ENCODE data around the gene NACC2.

The NACC2 gene

GRCh38 chr9:136117291-136117915 lies 22.3 kb upstream of the NACC2 start:
- Histone ChIP-seq H3K36me3 (replicated peaks; ENCODE audit: insufficient read depth, low read length) (no peaks in the 10 kb centered on the region), H2AFZ (ENCODE audit: low read length) (peak overlapping the region; percentile 86), H3K79me2 (ENCODE audit: low read length) (peaks cover 13% of the 10 kb centered on the region), H3F3A (ENCODE audit: insufficient read depth, low read length) (no peaks in the 10 kb centered on the region), H3K4me2 (ENCODE audit: low read depth, low read length) (peak overlapping the region; percentile 98), H3K9me2 (replicated peaks; ENCODE audit: insufficient read depth, low read length) (no peaks in the 10 kb centered on the region), H4K20me1 (ENCODE audit: insufficient read depth, low read length) (no peaks in the 10 kb centered on the region), H3K9ac (ENCODE audit: low read length) (peak overlapping the region; percentile 87), H3K4me1 (ENCODE audit: low read length) (peaks cover 6% of the 10 kb centered on the region), H3K4me3 (ENCODE audit: low read length) (peak overlapping the region; percentile 91), H3K9me3 (replicated peaks; ENCODE audit: insufficient read depth, low read length) (no peaks in the 10 kb centered on the region), H3K27me3 (replicated peaks; ENCODE audit: insufficient read depth, low read length) (0 out of 2 replicates have a peak, but pooled peaks cover 4% of the 10 kb centered on the region), H3K27ac (ENCODE audit: low read length) (no peak overlapping the region)
- no peak for TF ChIP-seq CTCF (IDR thresholded peaks at IDR 0.05; ENCODE audit: low read length)
- TF ChIP-seq EZH2phosphoT487 (IDR thresholded peaks at IDR 0.05; ENCODE audit: low read length), result no peak
- TF ChIP-seq EZH2 (optimal IDR thresholded peaks at IDR 0.05; ENCODE audit: low read depth, low read length), result no peak
- DNase-seq, result no peak

- Histone ChIP-seq H3K9ac (ENCODE audit: low read length) (no peak overlapping the region), H3K4me3 (ENCODE audit: low read length) (no peak overlapping the region), H3K27ac (ENCODE audit: low read length) (no peak overlapping the region), H3K27me3 (replicated peaks; ENCODE audit: insufficient read depth, low read length) (no peaks in the 10 kb centered on the region), H3K4me1 (ENCODE audit: low read length) (peaks cover 6% of the 10 kb centered on the region), H3K36me3 (replicated peaks; ENCODE audit: insufficient read depth, low read length) (no peaks in the 10 kb centered on the region), H2AFZ (ENCODE audit: low read length) (no peak overlapping the region), H3K9me3 (replicated peaks; ENCODE audit: insufficient read depth, low read length) (no peaks in the 10 kb centered on the region), H3K9me2 (replicated peaks; ENCODE audit: insufficient read depth, low read length) (no peaks in the 10 kb centered on the region), H3K4me2 (ENCODE audit: low read depth, low read length) (no peak overlapping the region), H3F3A (ENCODE audit: insufficient read depth, low read length) (no peaks in the 10 kb centered on the region), H3K79me2 (ENCODE audit: low read length) (peaks cover 13% of the 10 kb centered on the region), H4K20me1 (ENCODE audit: insufficient read depth, low read length) (no peaks in the 10 kb centered on the region)
- DNase-seq, result no peak
- no peak for TF ChIP-seq EZH2phosphoT487 (IDR thresholded peaks at IDR 0.05; ENCODE audit: low read length)
- no peak for TF ChIP-seq EZH2 (optimal IDR thresholded peaks at IDR 0.05; ENCODE audit: low read depth, low read length)
These were observed 21.4 kb upstream of the NACC2 start for GRCh38 chr9:136116360-136117098.

GRCh38 chr9:136115641-136116359 lies 20.7 kb upstream of the NACC2 start:
- H3K79me2 ChIP-seq (ENCODE audit: low read length), result peaks cover 13% of the 10 kb centered on the region
- no peaks in the 10 kb centered on the region for H3K9me2 ChIP-seq (replicated peaks; ENCODE audit: insufficient read depth, low read length)
- no peak overlapping the region for H3K4me2 ChIP-seq (ENCODE audit: low read depth, low read length)
- peaks cover 6% of the 10 kb centered on the region for H3K4me1 ChIP-seq (ENCODE audit: low read length)
- no peak for DNase-seq
- H2AFZ ChIP-seq (ENCODE audit: low read length), result no peak overlapping the region
- H3K36me3 ChIP-seq (replicated peaks; ENCODE audit: insufficient read depth, low read length), result no peaks in the 10 kb centered on the region
- H3K9ac ChIP-seq (ENCODE audit: low read length), result no peak overlapping the region
- H4K20me1 ChIP-seq (ENCODE audit: insufficient read depth, low read length), result no peaks in the 10 kb centered on the region
- no peak overlapping the region for H3K4me3 ChIP-seq (ENCODE audit: low read length)
- no peaks in the 10 kb centered on the region for H3K9me3 ChIP-seq (replicated peaks; ENCODE audit: insufficient read depth, low read length)
- H3F3A ChIP-seq (ENCODE audit: insufficient read depth, low read length), result no peaks in the 10 kb centered on the region
- no peaks in the 10 kb centered on the region for H3K27me3 ChIP-seq (replicated peaks; ENCODE audit: insufficient read depth, low read length)
- TF ChIP-seq CTCF (IDR thresholded peaks at IDR 0.05; ENCODE audit: low read length) (no peak), EZH2phosphoT487 (IDR thresholded peaks at IDR 0.05; ENCODE audit: low read length) (no peak), EZH2 (optimal IDR thresholded peaks at IDR 0.05; ENCODE audit: low read depth, low read length) (no peak)
- H3K27ac ChIP-seq (ENCODE audit: low read length), result no peak overlapping the region

All from MM.1S (cell line).